T-cell (primary cell): ENCODE results near the gene TAF8. TPM values are rescaled to one million over a fixed set of nuclear protein-coding genes. Genes with fewer than 3 reads are reported as not detected.

Experiments
- ATAC-seq, 4 experiments: fragments of 200-7000 bp in 3 of 4; fragments of 150-1000 bp in 1 of 4; cut with Tn5 transposase; replicated peaks in 1 of 4; 1 replicate in 3 of 4; 2 replicates in 1 of 4; pipeline ENCODE4 v1.10.0; 2021; ENCODE audit warnings: moderate library complexity in 3 of 4, mild to moderate bottlenecking in 2 of 4, moderate number of reproducible peaks in 1 of 4
- CTCF ChIA-PET, 2 donors: fragments of 300-600 bp; sonication (Branson Sonifier 250); formaldehyde crosslinking; loops; one replicate each; lab custom pipeline; 2022; ENCODE audit warnings: antibody characterized with exemption in 2 of 2; lab: Charles Lee
- POLR2A ChIA-PET, 2 donors: fragments of 300-600 bp; sonication (Branson Sonifier 250); formaldehyde crosslinking; loops; one replicate each; lab custom pipeline; 2022; ENCODE audit warnings: antibody characterized with exemption in 2 of 2; lab: Charles Lee
- DNase-seq, 35 experiments: peaks; one replicate each; pipeline versions ENCODE4 v3.0.0 to v3.0.0-alpha.2; 2013 to 2023
- H3K27ac ChIP-seq: one replicate; pipeline ENCODE4 v1.5.1; 2013; ENCODE audit warnings: low read length
- H3K27me3 ChIP-seq, 2 experiments: replicated peaks in 1 of 2; 1 replicate in 1 of 2; 2 replicates in 1 of 2; pipeline versions ENCODE4 v1.6.1 to v1.7.0; 2013; ENCODE audit warnings: low read length in 1 of 2, mixed read lengths in 1 of 2; ENCODE audit not compliant: control insufficient read depth in 2 of 2, insufficient read depth in 2 of 2; ENCODE audit errors: extremely low read depth in 1 of 2
- H3K36me3 ChIP-seq, 2 donors: 1 replicate in 1 of 2; 2 replicates in 1 of 2; pipeline versions ENCODE4 v1.6.1 to v1.7.0; 2013; ENCODE audit warnings: low read length in 1 of 2; ENCODE audit not compliant: control insufficient read depth in 2 of 2, insufficient read depth in 1 of 2; ENCODE audit errors: extremely low read depth in 1 of 2
- H3K4me1 ChIP-seq, 2 experiments: 1 replicate in 1 of 2; 2 replicates in 1 of 2; pipeline versions ENCODE4 v1.6.1 to v1.7.0; 2013; ENCODE audit warnings: low read length in 2 of 2, mixed read lengths in 1 of 2; ENCODE audit not compliant: insufficient read depth in 2 of 2, control insufficient read depth in 1 of 2; ENCODE audit errors: extremely low read depth in 1 of 2
- H3K4me3 ChIP-seq, 2 donors: 1 replicate in 1 of 2; 2 replicates in 1 of 2; pipeline versions ENCODE4 v1.5.1 to v1.7.0; 2013; ENCODE audit warnings: mild to moderate bottlenecking in 2 of 2, low read length in 1 of 2, moderate library complexity in 1 of 2; ENCODE audit not compliant: control insufficient read depth in 1 of 2; ENCODE audit errors: extremely low read depth in 1 of 2
- H3K9me3 ChIP-seq: 2 replicates; pipeline ENCODE4 v1.7.0; 2013
- H3K27ac Mint-ChIP-seq, 2 donors: one replicate each; pipeline ENCODE4 v1.8.0; 2020 to 2021; ENCODE audit warnings: mild to moderate bottlenecking in 2 of 2, mixed read lengths in 2 of 2
- H3K27me3 Mint-ChIP-seq, 2 donors: one replicate each; pipeline ENCODE4 v1.8.0; 2021 to 2022; ENCODE audit warnings: mixed read lengths in 2 of 2
- H3K36me3 Mint-ChIP-seq: one replicate; pipeline ENCODE4 v1.8.0; 2021; ENCODE audit warnings: mixed read lengths
- H3K4me1 Mint-ChIP-seq, 3 donors: one replicate each; pipeline ENCODE4 v1.8.0; 2020 to 2022; ENCODE audit warnings: mixed read lengths in 3 of 3, mild to moderate bottlenecking in 1 of 3
- H3K4me3 Mint-ChIP-seq, 3 donors: one replicate each; pipeline ENCODE4 v1.8.0; 2020 to 2022; ENCODE audit warnings: mild to moderate bottlenecking in 3 of 3, mixed read lengths in 3 of 3, moderate library complexity in 3 of 3
- H3K9me3 Mint-ChIP-seq, 3 donors: one replicate each; pipeline ENCODE4 v1.8.0; 2020 to 2022; ENCODE audit warnings: mixed read lengths in 3 of 3
- WGBS: methylation state at CpG from one replicate; pipeline ENCODE4 v1.1.5; 2013; ENCODE audit warnings: missing lambda C conversion rate; ENCODE audit not compliant: insufficient coverage; 5-methylcytosine and 5-hydroxymethylcytosine counted together
- total RNA-seq, 35 experiments: library from RNA in 6 of 35; stranded (reverse) in 6 of 35; fragments of 120-200 nt in 1 of 35; gene quantifications; one replicate each; pipeline versions ENCODE4 v1.2.1 to v1.2.4 and lab custom pipeline; 2013 to 2026

TAF8 gene
- total RNA-seq, 5 donors from 2014 or later (not counting 1 experiment from before 2014, with no cell fraction given) = 46.0 to 55.5 (median 47.6) TPM

GRCh38 chr6:42125231-42125630 lies 74.9 kb downstream of the TAF8 start:
- no peaks in the 10 kb centered on the region for H3K9me3 ChIP-seq
- no peak overlapping the region for H3K27ac ChIP-seq
- ATAC-seq (no peak), DNase-seq (no peak)
- H3K4me3 Mint-ChIP-seq = no peak overlapping the region
- no peak overlapping the region for H3K4me3 ChIP-seq
- H3K36me3 Mint-ChIP-seq = no peaks in the 10 kb centered on the region
- 87% methylated on average over 9 of the region's 14 CpGs for WGBS
- no peaks in the 10 kb centered on the region for H3K27me3 Mint-ChIP-seq
- CTCF ChIA-PET = no interaction called here
- H3K4me1 Mint-ChIP-seq = no peaks in the 10 kb centered on the region
- no peaks in the 10 kb centered on the region for H3K36me3 ChIP-seq
- H3K27me3 ChIP-seq = peaks cover 0 to 8% of the 10 kb centered on the region in 2 experiments
- H3K27ac Mint-ChIP-seq = no peak overlapping the region
- POLR2A ChIA-PET = no interaction called here
- no peaks in the 10 kb centered on the region for H3K9me3 Mint-ChIP-seq
- no peaks in the 10 kb centered on the region for H3K4me1 ChIP-seq

GRCh38 chr6:42125663-42126062 lies 75.3 kb downstream of the TAF8 start:
- no peak overlapping the region for H3K4me3 ChIP-seq
- no peaks in the 10 kb centered on the region for H3K4me1 ChIP-seq
- 69% methylated on average over 2 of the region's 3 CpGs for WGBS
- ATAC-seq (no peak), DNase-seq (no peak)
- no peaks in the 10 kb centered on the region for H3K9me3 Mint-ChIP-seq
- H3K4me3 Mint-ChIP-seq = no peak overlapping the region
- H3K27me3 Mint-ChIP-seq = no peaks in the 10 kb centered on the region
- no peak overlapping the region for H3K27ac Mint-ChIP-seq
- no peak overlapping the region for H3K27ac ChIP-seq
- ChIA-PET CTCF (interaction anchor here in 1 of 2 donors (0.7 kb wide), 1 partner anchor 1730 kb away, joined by 3 read pairs; no protein-coding TSS in a partner anchor), POLR2A (no interaction called here)
- no peaks in the 10 kb centered on the region for H3K4me1 Mint-ChIP-seq
- H3K9me3 ChIP-seq = no peaks in the 10 kb centered on the region
- no peaks in the 10 kb centered on the region for H3K36me3 ChIP-seq
- H3K27me3 ChIP-seq = peaks cover 0 to 9% of the 10 kb centered on the region in 2 experiments
- no peaks in the 10 kb centered on the region for H3K36me3 Mint-ChIP-seq

- Histone ChIP-seq H3K4me1 (no peaks in the 10 kb centered on the region), H3K9me3 (no peaks in the 10 kb centered on the region), H3K36me3 (no peaks in the 10 kb centered on the region), H3K27ac (no peak overlapping the region), H3K4me3 (no peak overlapping the region), H3K27me3 (peaks cover 0 to 9% of the 10 kb centered on the region in 2 experiments)
- peaks cover 0 to 2% of the 10 kb centered on the region in 2 donors for H3K27me3 Mint-ChIP-seq
- no peak for DNase-seq
- 84% methylated on average over 9 of the region's 25 CpGs for WGBS
- CTCF ChIA-PET = interaction anchor here in 1 of 2 donors (0.6 kb wide), 1 partner anchor 532 kb away, joined by 4 read pairs; no protein-coding TSS in a partner anchor
- H3K4me1 Mint-ChIP-seq = no peaks in the 10 kb centered on the region
- no peak overlapping the region for H3K27ac Mint-ChIP-seq
- no peaks in the 10 kb centered on the region for H3K36me3 Mint-ChIP-seq
- no peaks in the 10 kb centered on the region for H3K9me3 Mint-ChIP-seq
- no peak for ATAC-seq
- no peak overlapping the region for H3K4me3 Mint-ChIP-seq
- POLR2A ChIA-PET = interaction anchor here in 1 of 2 donors (0.7 kb wide), 1 partner anchor 327 kb away, joined by 3 read pairs; no protein-coding TSS in a partner anchor
Measured at GRCh38 chr6:42128460-42129359, 78.4 kb downstream of the TAF8 start.

- Histone ChIP-seq H3K36me3 (no peaks in the 10 kb centered on the region), H3K4me1 (no peaks in the 10 kb centered on the region), H3K27me3 (peaks cover 0 to 9% of the 10 kb centered on the region in 2 experiments), H3K9me3 (no peaks in the 10 kb centered on the region), H3K27ac (no peak overlapping the region), H3K4me3 (no peak overlapping the region)
- no CpG with 5 or more reads among the region's 2 CpGs for WGBS
- POLR2A ChIA-PET = no interaction called here
- CTCF ChIA-PET = no interaction called here
- Mint-ChIP-seq H3K9me3 (no peaks in the 10 kb centered on the region), H3K36me3 (no peaks in the 10 kb centered on the region), H3K4me3 (no peak overlapping the region), H3K27ac (no peak overlapping the region), H3K4me1 (no peaks in the 10 kb centered on the region), H3K27me3 (peaks cover 0 to 2% of the 10 kb centered on the region in 2 donors)
- no peak for DNase-seq
- ATAC-seq = no peak
Measured at GRCh38 chr6:42129360-42129676, 79.0 kb downstream of the TAF8 start.

GRCh38 chr6:42131531-42131930 lies 81.2 kb downstream of the TAF8 start:
- H3K27ac ChIP-seq = no peak overlapping the region
- no peak overlapping the region for H3K4me3 ChIP-seq
- H3K36me3 ChIP-seq = no peaks in the 10 kb centered on the region
- DNase-seq (no peak), ATAC-seq (no peak)
- H3K4me1 ChIP-seq = no peaks in the 10 kb centered on the region
- POLR2A ChIA-PET = no interaction called here
- CTCF ChIA-PET = no interaction called here
- Mint-ChIP-seq H3K36me3 (no peaks in the 10 kb centered on the region), H3K4me1 (peaks cover 0 to 3% (median 2%) of the 10 kb centered on the region in 3 donors), H3K9me3 (no peaks in the 10 kb centered on the region), H3K4me3 (no peak overlapping the region), H3K27me3 (peaks cover 0 to 2% of the 10 kb centered on the region in 2 donors), H3K27ac (no peak overlapping the region)
- peaks cover 0 to 9% of the 10 kb centered on the region in 2 experiments for H3K27me3 ChIP-seq
- WGBS = 78% methylated on average over 6 of the region's 11 CpGs
- no peaks in the 10 kb centered on the region for H3K9me3 ChIP-seq

GRCh38 chr6:42133926-42134325 lies 83.6 kb downstream of the TAF8 start:
- no peak overlapping the region for H3K27ac Mint-ChIP-seq
- H3K27me3 Mint-ChIP-seq = peaks cover under 1 to 2% of the 10 kb centered on the region in 2 donors
- no peaks in the 10 kb centered on the region for H3K4me1 ChIP-seq
- H3K36me3 Mint-ChIP-seq = no peaks in the 10 kb centered on the region
- ATAC-seq = no peak
- H3K9me3 Mint-ChIP-seq = no peaks in the 10 kb centered on the region
- H3K27me3 ChIP-seq = peaks cover 0 to 18% of the 10 kb centered on the region in 2 experiments
- H3K4me3 Mint-ChIP-seq = no peak overlapping the region
- H3K9me3 ChIP-seq = no peaks in the 10 kb centered on the region
- WGBS = 88% methylated on average over 4 of the region's 4 CpGs
- H3K4me1 Mint-ChIP-seq = peaks cover 0 to 7% (median 4%) of the 10 kb centered on the region in 3 donors
- DNase-seq = no peak
- POLR2A ChIA-PET = interaction anchor here in 1 of 2 donors (0.8 kb wide), 1 partner anchor 314 kb away, joined by 5 read pairs; no protein-coding TSS in a partner anchor
- CTCF ChIA-PET = no interaction called here
- H3K36me3 ChIP-seq = no peaks in the 10 kb centered on the region
- H3K4me3 ChIP-seq = no peak overlapping the region
- no peak overlapping the region for H3K27ac ChIP-seq
